ENCODE data around the gene TSHZ3. TPM values are rescaled to one million over a fixed set of nuclear protein-coding genes. Genes with fewer than 3 reads are reported as not detected.
A peak's percentile ranks its signal among the peaks of the same experiment; 100 is the strongest.

Gene TSHZ3
- total and polyA plus RNA-seq, 8 donors, result 0.87 to 14.3 (median 5.9) TPM

DNA sequence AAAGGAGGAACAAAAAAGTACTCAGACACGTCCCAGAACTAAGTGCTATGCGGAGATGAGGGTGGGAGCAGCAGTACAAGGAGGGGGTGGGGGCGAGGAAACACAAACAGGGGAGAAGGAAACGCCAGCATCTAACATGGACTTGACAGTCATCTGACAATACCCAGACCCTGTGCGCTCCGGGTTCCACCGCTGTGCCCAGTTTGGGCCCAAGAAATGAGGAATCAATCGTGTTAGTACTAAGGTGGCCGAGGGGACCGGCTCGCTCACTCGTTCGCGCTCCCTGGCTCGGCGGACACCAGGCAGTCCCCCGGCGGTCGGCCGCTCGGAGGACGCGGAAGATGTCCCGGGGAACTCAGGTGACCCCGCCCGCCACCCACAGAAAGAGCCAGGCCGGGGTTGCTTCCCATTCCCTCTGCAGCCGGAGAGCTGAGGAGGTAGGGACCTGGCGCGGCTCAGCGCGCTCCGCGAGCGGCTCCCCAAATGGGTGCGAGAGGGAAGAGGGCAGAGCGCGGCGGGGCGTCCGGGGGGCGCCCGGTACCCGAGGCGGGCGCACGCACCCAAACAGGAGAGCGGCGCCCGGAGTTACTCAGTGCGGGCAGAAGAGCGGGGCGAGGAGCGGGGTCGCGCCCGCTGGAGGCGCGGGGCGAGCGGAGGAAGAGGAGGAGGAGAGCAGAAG is 616 bp downstream of the TSHZ3 start:
- Histone ChIP-seq H3K36me3 (no peaks in the 10 kb centered on the region), H3K4me1 (peaks cover 22 to 70% (median 51%) of the 10 kb centered on the region in 4 donors), H3K4me3 (peak overlapping the region; percentile 75 to 91 (median 82)), H3K27me3 (peaks cover 0 to 78% (median 45%) of the 10 kb centered on the region in 3 donors), H3K27ac (peak overlapping the region; percentile 40 to 94 (median 90)), H3K9me3 (no peaks in the 10 kb centered on the region)
- WGBS, 5 donors, result 1 to 2% (median 2%) methylated on average over 31 to 61 of the region's 61 CpGs
- TF ChIP-seq POLR2A (IDR thresholded peaks at IDR 0.05), result no peak
- TF ChIP-seq POLR2AphosphoS5 (IDR thresholded peaks at IDR 0.05), result no peak
- TF ChIP-seq EP300 (IDR thresholded peaks at IDR 0.05), result no peak
- TF ChIP-seq, protein P1, sequence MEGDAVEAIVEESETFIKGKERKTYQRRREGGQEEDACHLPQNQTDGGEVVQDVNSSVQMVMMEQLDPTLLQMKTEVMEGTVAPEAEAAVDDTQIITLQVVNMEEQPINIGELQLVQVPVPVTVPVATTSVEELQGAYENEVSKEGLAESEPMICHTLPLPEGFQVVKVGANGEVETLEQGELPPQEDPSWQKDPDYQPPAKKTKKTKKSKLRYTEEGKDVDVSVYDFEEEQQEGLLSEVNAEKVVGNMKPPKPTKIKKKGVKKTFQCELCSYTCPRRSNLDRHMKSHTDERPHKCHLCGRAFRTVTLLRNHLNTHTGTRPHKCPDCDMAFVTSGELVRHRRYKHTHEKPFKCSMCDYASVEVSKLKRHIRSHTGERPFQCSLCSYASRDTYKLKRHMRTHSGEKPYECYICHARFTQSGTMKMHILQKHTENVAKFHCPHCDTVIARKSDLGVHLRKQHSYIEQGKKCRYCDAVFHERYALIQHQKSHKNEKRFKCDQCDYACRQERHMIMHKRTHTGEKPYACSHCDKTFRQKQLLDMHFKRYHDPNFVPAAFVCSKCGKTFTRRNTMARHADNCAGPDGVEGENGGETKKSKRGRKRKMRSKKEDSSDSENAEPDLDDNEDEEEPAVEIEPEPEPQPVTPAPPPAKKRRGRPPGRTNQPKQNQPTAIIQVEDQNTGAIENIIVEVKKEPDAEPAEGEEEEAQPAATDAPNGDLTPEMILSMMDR (IDR thresholded peaks at IDR 0.05), result no peak
- peak in 1 of 2 donors; percentile 53 for DNase-seq
- intact Hi-C loops (cut with DNase I; ENCODE audit: low total_unique reads), result no loop called here

DNA sequence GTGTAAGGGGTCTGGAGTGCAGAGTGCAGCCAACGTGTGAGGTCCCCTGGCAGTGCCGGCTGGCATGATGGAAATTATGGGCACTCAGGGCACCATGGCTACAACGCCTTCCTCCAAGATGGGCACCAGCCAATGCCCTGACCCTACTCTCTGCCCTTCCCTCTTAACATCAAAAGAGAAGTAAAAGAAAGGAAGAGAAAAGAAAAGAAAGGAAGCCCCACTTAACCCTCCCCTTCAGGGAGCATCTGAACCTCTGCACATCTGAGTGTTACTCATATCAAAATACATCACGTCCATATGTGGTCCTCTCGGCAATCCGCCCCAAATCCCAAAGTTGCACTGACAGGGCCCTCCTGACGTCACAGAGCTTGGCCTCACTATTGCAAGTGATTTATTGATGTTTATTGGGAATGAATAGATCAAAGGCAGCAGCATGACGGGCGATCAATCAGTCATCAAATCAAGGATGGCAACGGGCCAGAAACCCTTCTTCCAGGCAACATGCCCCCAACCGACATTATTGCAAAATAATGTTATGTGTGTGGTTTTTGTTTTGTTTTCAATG is 1.3 kb downstream of the TSHZ3 start:
- peak overlapping the region; percentile 75 to 91 (median 82) for H3K4me3 ChIP-seq
- peak overlapping the region in 4 of 5 donors; percentile 85 to 94 (median 92) for H3K27ac ChIP-seq

DNA sequence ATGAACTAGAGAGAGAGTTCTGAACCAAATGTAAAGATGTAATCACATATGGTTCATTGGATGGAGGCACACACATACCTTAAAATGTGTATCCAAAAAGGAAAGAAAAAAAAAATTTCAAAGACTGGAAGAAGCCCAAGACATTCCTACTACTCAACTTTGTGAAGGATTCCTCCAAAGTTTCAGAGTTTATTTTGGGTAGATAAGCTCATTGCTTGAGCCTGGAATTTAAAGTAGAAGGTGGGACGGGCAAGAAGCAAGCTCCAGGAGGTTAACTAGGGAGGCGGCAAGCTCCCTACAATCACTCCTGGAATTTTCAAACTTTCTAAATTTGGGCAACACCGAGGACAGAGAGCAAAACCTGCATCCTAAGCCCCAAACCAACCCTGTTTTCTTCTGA is 1.9 kb downstream of the TSHZ3 start:
- TF ChIP-seq EP300 (IDR thresholded peaks at IDR 0.05) (no peak), POLR2AphosphoS5 (IDR thresholded peaks at IDR 0.05) (no peak), POLR2A (IDR thresholded peaks at IDR 0.05) (no peak)
- TF ChIP-seq, protein P1 (IDR thresholded peaks at IDR 0.05), result no peak
- DNase-seq, result no peak
- Histone ChIP-seq H3K9me3 (no peaks in the 10 kb centered on the region), H3K4me3 (peak overlapping the region; percentile 75 to 91 (median 82)), H3K36me3 (no peaks in the 10 kb centered on the region), H3K27me3 (peaks cover 0 to 65% (median 32%) of the 10 kb centered on the region in 3 donors), H3K27ac (peak overlapping the region in 4 of 5 donors; percentile 85 to 94 (median 92)), H3K4me1 (peaks cover 22 to 58% (median 45%) of the 10 kb centered on the region in 4 donors)
- WGBS, 5 donors, result 26 to 59% (median 30%) methylated on average over 3 of the region's 3 CpGs
- intact Hi-C loops (cut with DNase I; ENCODE audit: low total_unique reads), result no loop called here

More for the DNA sequence above, 1.3 kb downstream of the TSHZ3 start:
- Histone ChIP-seq H3K4me1 (peaks cover 22 to 64% (median 48%) of the 10 kb centered on the region in 4 donors), H3K27me3 (peaks cover 0 to 70% (median 38%) of the 10 kb centered on the region in 3 donors), H3K9me3 (no peaks in the 10 kb centered on the region), H3K36me3 (no peaks in the 10 kb centered on the region)
- intact Hi-C loops (cut with DNase I; ENCODE audit: low total_unique reads), result no loop called here
- WGBS, 5 donors, result 18 to 34% (median 22%) methylated on average over 11 of the region's 11 CpGs
- peak in 1 of 2 donors; percentile 37 for DNase-seq
- TF ChIP-seq EP300 (IDR thresholded peaks at IDR 0.05), result no peak
- no peak for TF ChIP-seq POLR2AphosphoS5 (IDR thresholded peaks at IDR 0.05)
- no peak for TF ChIP-seq POLR2A (IDR thresholded peaks at IDR 0.05)
- TF ChIP-seq, protein P1 (IDR thresholded peaks at IDR 0.05), result no peak

DNA sequence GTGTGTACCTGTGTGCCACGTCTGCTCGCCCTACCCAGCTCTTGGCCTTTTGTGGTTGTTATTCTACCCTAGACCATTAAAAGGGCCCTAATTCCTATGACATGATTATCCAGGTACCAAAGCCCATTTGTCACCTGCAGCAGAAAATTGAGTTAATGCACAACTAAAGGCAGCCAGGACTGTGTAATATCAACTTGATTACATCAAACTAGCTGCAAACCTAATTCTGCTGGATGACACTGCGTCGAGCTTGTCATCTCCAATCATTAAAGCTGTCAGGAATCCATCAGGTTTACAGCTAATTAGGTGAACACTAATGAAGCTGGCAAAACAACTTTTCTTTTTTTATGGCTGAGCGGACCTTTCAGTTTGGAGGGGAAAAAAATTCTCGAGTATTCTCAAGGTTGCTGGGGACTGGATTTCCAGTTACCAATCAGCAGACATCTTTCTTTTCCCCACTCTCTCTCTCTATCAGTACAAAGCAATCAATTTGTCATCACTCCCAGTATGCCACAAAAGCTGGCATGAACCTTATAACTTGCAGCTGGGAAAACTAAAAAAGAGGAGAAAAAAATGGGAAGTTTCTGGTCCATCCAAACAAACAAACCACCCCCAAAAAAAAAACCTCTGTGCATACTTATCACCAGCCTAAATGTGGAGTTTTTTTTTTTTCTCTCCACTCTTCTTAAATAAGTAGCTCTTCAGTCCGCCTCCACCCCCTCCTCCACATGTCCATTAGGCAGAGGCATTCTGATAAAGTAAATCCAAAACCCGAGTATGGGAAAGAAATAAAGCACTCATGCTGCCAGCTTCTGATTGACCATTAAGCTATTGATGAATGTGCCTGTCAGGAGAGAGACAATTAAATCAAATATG is 2.8 kb downstream of the TSHZ3 start:
- TF ChIP-seq POLR2A (IDR thresholded peaks at IDR 0.05), result no peak
- TF ChIP-seq POLR2AphosphoS5 (IDR thresholded peaks at IDR 0.05), result no peak
- TF ChIP-seq, protein P1 (IDR thresholded peaks at IDR 0.05), result no peak
- TF ChIP-seq EP300 (IDR thresholded peaks at IDR 0.05), result no peak
- Histone ChIP-seq H3K36me3 (no peaks in the 10 kb centered on the region), H3K4me3 (no peak overlapping the region), H3K4me1 (peaks cover 14 to 54% (median 36%) of the 10 kb centered on the region in 4 donors), H3K9me3 (no peaks in the 10 kb centered on the region), H3K27me3 (peaks cover 0 to 56% (median 23%) of the 10 kb centered on the region in 3 donors), H3K27ac (peak overlapping the region in 1 of 5 donors; percentile 93)
- intact Hi-C loops (cut with DNase I; ENCODE audit: low total_unique reads), result no loop called here
- 69 to 74% (median 73%) methylated on average over 8 of the region's 8 CpGs for WGBS, 5 donors
- no peak for DNase-seq

All from stomach (tissue), 9 donors.